CD8-positive, alpha-beta memory T cell (primary cell): ENCODE measurements around the gene YAF2. TPM values are rescaled to one million over a fixed set of nuclear protein-coding genes. Genes with fewer than 3 reads are reported as not detected.

ENCODE experiments used
- CTCF ChIA-PET: fragments of 350-600 bp; sonication (Branson Sonifier 250); formaldehyde crosslinking; loops from one replicate; lab custom pipeline; 2021; ENCODE audit warnings: antibody characterized with exemption; lab: Charles Lee
- POLR2A ChIA-PET: fragments of 350-600 bp; sonication (Branson Sonifier 250); formaldehyde crosslinking; loops from one replicate; lab custom pipeline; 2021; ENCODE audit warnings: antibody characterized with exemption; lab: Charles Lee
- DNase-seq, 5 donors: peaks; one replicate each; pipeline versions ENCODE4 v3.0.0 to v3.0.0-alpha.2; 2020 to 2022; ENCODE audit warnings: mixed read lengths in 1 of 5
- H3K27ac ChIP-seq: one replicate; pipeline ENCODE4 v1.7.0; 2013; ENCODE audit warnings: low read depth, mild to moderate bottlenecking, low read length, moderate library complexity
- H3K27me3 ChIP-seq: 2 replicates; pipeline ENCODE4 v1.7.0; 2013; ENCODE audit warnings: low read length, mild to moderate bottlenecking; ENCODE audit not compliant: insufficient read depth, poor library complexity, severe bottlenecking
- H3K36me3 ChIP-seq: 2 replicates; pipeline ENCODE4 v1.7.0; 2013; ENCODE audit warnings: mild to moderate bottlenecking, low read length, moderate library complexity; ENCODE audit not compliant: insufficient read depth
- H3K4me1 ChIP-seq: 2 replicates; pipeline ENCODE4 v1.7.0; 2013; ENCODE audit warnings: mild to moderate bottlenecking, low read length, moderate library complexity; ENCODE audit not compliant: insufficient read depth
- H3K4me3 ChIP-seq: 2 replicates; pipeline ENCODE4 v1.7.0; 2013; ENCODE audit warnings: mild to moderate bottlenecking, low read length
- H3K9me3 ChIP-seq: 2 replicates; pipeline ENCODE4 v1.7.0; 2013; ENCODE audit warnings: mild to moderate bottlenecking, low read length
- H3K27ac Mint-ChIP-seq, 8 donors: one replicate each; pipeline ENCODE4 v1.8.0; 2020 to 2021; ENCODE audit warnings: mixed read lengths in 8 of 8, mild to moderate bottlenecking in 6 of 8, inconsistent platforms in 3 of 8, moderate library complexity in 3 of 8
- H3K27me3 Mint-ChIP-seq, 2 donors: one replicate each; pipeline ENCODE4 v1.8.0; 2020 to 2021; ENCODE audit warnings: mixed read lengths in 2 of 2, mild to moderate bottlenecking in 1 of 2, moderate library complexity in 1 of 2
- H3K36me3 Mint-ChIP-seq, 3 donors: one replicate each; pipeline ENCODE4 v1.8.0; 2020 to 2021; ENCODE audit warnings: mixed read lengths in 3 of 3, inconsistent platforms in 1 of 3, mild to moderate bottlenecking in 1 of 3
- H3K4me1 Mint-ChIP-seq, 3 donors: one replicate each; pipeline ENCODE4 v1.8.0; 2020 to 2021; ENCODE audit warnings: mixed read lengths in 3 of 3, inconsistent platforms in 1 of 3, mild to moderate bottlenecking in 1 of 3
- H3K4me3 Mint-ChIP-seq, 7 donors: one replicate each; pipeline ENCODE4 v1.8.0; 2020 to 2021; ENCODE audit warnings: mixed read lengths in 7 of 7, mild to moderate bottlenecking in 6 of 7, moderate library complexity in 4 of 7, inconsistent platforms in 2 of 7
- H3K9me3 Mint-ChIP-seq, 5 donors: one replicate each; pipeline ENCODE4 v1.8.0; 2020 to 2022; ENCODE audit warnings: mixed read lengths in 5 of 5, mild to moderate bottlenecking in 3 of 5, moderate library complexity in 2 of 5, inconsistent platforms in 1 of 5
- polyA plus RNA-seq: library from polyadenylated mRNA; unstranded; fragments of 300-500 nt; fragmentation: Illumina TruSeq; gene quantifications from one replicate; pipeline ENCODE4 v1.2.3, GENCODE V29; 2021
- total RNA-seq, 2 experiments: library from RNA; stranded (reverse); gene quantifications; one replicate each; pipeline ENCODE4 v1.2.3, GENCODE V29; 2021

The YAF2 gene
- total and polyA plus RNA-seq, 3 experiments from 2014 or later: 26.3 to 37.8 (median 36.2) TPM

GRCh38 chr12:42208574-42208973 lies 29.5 kb downstream of the YAF2 start:
- no peaks in the 10 kb centered on the region for H3K27me3 Mint-ChIP-seq
- POLR2A ChIA-PET: no interaction called here
- Histone ChIP-seq H3K4me1 (no peaks in the 10 kb centered on the region), H3K36me3 (peaks cover 12% of the 10 kb centered on the region), H3K4me3 (no peak overlapping the region), H3K27me3 (no peaks in the 10 kb centered on the region), H3K9me3 (no peaks in the 10 kb centered on the region), H3K27ac (no peak overlapping the region)
- no peak for DNase-seq
- CTCF ChIA-PET: interaction anchor here (1.3 to 1.9 kb wide), 2 partner anchors 17 to 23 kb away, joined by 3 to 5 read pairs; no protein-coding TSS in a partner anchor
- H3K4me1 Mint-ChIP-seq: peaks cover 17 to 39% (median 35%) of the 10 kb centered on the region in 3 donors
- no peaks in the 10 kb centered on the region for H3K9me3 Mint-ChIP-seq
- H3K4me3 Mint-ChIP-seq: peak overlapping the region in 1 of 7 donors; percentile 3
- peaks cover 10 to 45% (median 13%) of the 10 kb centered on the region in 3 donors for H3K36me3 Mint-ChIP-seq
- peak overlapping the region in 2 of 8 donors; percentile 22 to 25 for H3K27ac Mint-ChIP-seq

- H3K4me3 Mint-ChIP-seq: no peak overlapping the region
- no peak for DNase-seq
- peaks cover 6% of the 10 kb centered on the region for H3K36me3 ChIP-seq
- POLR2A ChIA-PET: no interaction called here
- no peaks in the 10 kb centered on the region for H3K9me3 ChIP-seq
- peaks cover 10 to 61% (median 17%) of the 10 kb centered on the region in 3 donors for H3K36me3 Mint-ChIP-seq
- peaks cover 15 to 41% (median 41%) of the 10 kb centered on the region in 3 donors for H3K4me1 Mint-ChIP-seq
- CTCF ChIA-PET: interaction anchor here (0.7 kb wide), 1 partner anchor 17 kb away, joined by 3 read pairs; no protein-coding TSS in a partner anchor
- H3K4me3 ChIP-seq: no peak overlapping the region
- no peaks in the 10 kb centered on the region for H3K9me3 Mint-ChIP-seq
- no peaks in the 10 kb centered on the region for H3K27me3 ChIP-seq
- no peaks in the 10 kb centered on the region for H3K4me1 ChIP-seq
- no peak overlapping the region for H3K27ac ChIP-seq
- H3K27ac Mint-ChIP-seq: no peak overlapping the region
- no peaks in the 10 kb centered on the region for H3K27me3 Mint-ChIP-seq
Observed at GRCh38 chr12:42204819-42205218, 33.2 kb downstream of the YAF2 start.

GRCh38 chr12:42204362-42204761 lies 33.7 kb downstream of the YAF2 start:
- Mint-ChIP-seq H3K4me1 (peaks cover 16 to 41% (median 40%) of the 10 kb centered on the region in 3 donors), H3K27me3 (no peaks in the 10 kb centered on the region), H3K36me3 (peaks cover 10 to 60% (median 17%) of the 10 kb centered on the region in 3 donors), H3K27ac (peak overlapping the region in 1 of 8 donors; percentile 39), H3K9me3 (no peaks in the 10 kb centered on the region), H3K4me3 (no peak overlapping the region)
- no peaks in the 10 kb centered on the region for H3K27me3 ChIP-seq
- H3K4me1 ChIP-seq: no peaks in the 10 kb centered on the region
- H3K27ac ChIP-seq: no peak overlapping the region
- peaks cover 6% of the 10 kb centered on the region for H3K36me3 ChIP-seq
- no peak overlapping the region for H3K4me3 ChIP-seq
- no peaks in the 10 kb centered on the region for H3K9me3 ChIP-seq
- ChIA-PET CTCF (interaction anchor here (0.7 kb wide), 1 partner anchor 16 kb away, joined by 3 read pairs; no protein-coding TSS in a partner anchor), POLR2A (no interaction called here)
- no peak for DNase-seq

- Mint-ChIP-seq H3K4me1 (peaks cover 6 to 28% (median 23%) of the 10 kb centered on the region in 3 donors), H3K27me3 (no peaks in the 10 kb centered on the region), H3K9me3 (no peaks in the 10 kb centered on the region), H3K4me3 (no peak overlapping the region), H3K36me3 (peaks cover 5 to 72% (median 14%) of the 10 kb centered on the region in 3 donors), H3K27ac (no peak overlapping the region)
- Histone ChIP-seq H3K9me3 (no peaks in the 10 kb centered on the region), H3K27me3 (no peaks in the 10 kb centered on the region), H3K36me3 (peaks cover 6% of the 10 kb centered on the region), H3K4me3 (no peak overlapping the region), H3K27ac (no peak overlapping the region), H3K4me1 (no peaks in the 10 kb centered on the region)
- no peak for DNase-seq
- ChIA-PET POLR2A (no interaction called here), CTCF (interaction anchor here (1.4 kb wide), 1 partner anchor 177 kb away, joined by 3 read pairs; no protein-coding TSS in a partner anchor)
Observed at GRCh38 chr12:42201063-42201462, 37.0 kb downstream of the YAF2 start.

- Histone ChIP-seq H3K27ac (no peak overlapping the region), H3K27me3 (no peaks in the 10 kb centered on the region), H3K9me3 (no peaks in the 10 kb centered on the region), H3K36me3 (peaks cover 2% of the 10 kb centered on the region), H3K4me1 (no peaks in the 10 kb centered on the region), H3K4me3 (no peak overlapping the region)
- ChIA-PET POLR2A (no interaction called here), CTCF (no interaction called here)
- peaks cover 13 to 34% (median 20%) of the 10 kb centered on the region in 3 donors for H3K4me1 Mint-ChIP-seq
- no peaks in the 10 kb centered on the region for H3K27me3 Mint-ChIP-seq
- no peak for DNase-seq
- peaks cover 3 to 75% (median 11%) of the 10 kb centered on the region in 3 donors for H3K36me3 Mint-ChIP-seq
- H3K9me3 Mint-ChIP-seq: no peaks in the 10 kb centered on the region
- H3K4me3 Mint-ChIP-seq: no peak overlapping the region
- H3K27ac Mint-ChIP-seq: peak overlapping the region in 3 of 8 donors; percentile 3 to 68 (median 51)
Observed at GRCh38 chr12:42199007-42199406, 39.0 kb downstream of the YAF2 start.

GRCh38 chr12:42196723-42197603 lies 41.1 kb downstream of the YAF2 start:
- no peaks in the 10 kb centered on the region for H3K27me3 Mint-ChIP-seq
- no peaks in the 10 kb centered on the region for H3K36me3 ChIP-seq
- DNase-seq: no peak

GRCh38 chr12:42192686-42193085 lies 45.4 kb downstream of the YAF2 start:
- no peaks in the 10 kb centered on the region for H3K27me3 ChIP-seq
- Mint-ChIP-seq H3K4me1 (peaks cover 3 to 27% (median 18%) of the 10 kb centered on the region in 3 donors), H3K36me3 (peaks cover 1 to 52% (median 3%) of the 10 kb centered on the region in 3 donors), H3K4me3 (no peak overlapping the region), H3K9me3 (no peaks in the 10 kb centered on the region), H3K27ac (no peak overlapping the region), H3K27me3 (no peaks in the 10 kb centered on the region)
- POLR2A ChIA-PET: no interaction called here
- CTCF ChIA-PET: interaction anchor here (1.2 to 1.9 kb wide), 2 partner anchors 9 to 15 kb away, joined by 4 to 5 read pairs; no protein-coding TSS in a partner anchor
- H3K27ac ChIP-seq: no peak overlapping the region
- no peaks in the 10 kb centered on the region for H3K4me1 ChIP-seq
- no peaks in the 10 kb centered on the region for H3K36me3 ChIP-seq
- DNase-seq: no peak
- no peaks in the 10 kb centered on the region for H3K9me3 ChIP-seq
- no peak overlapping the region for H3K4me3 ChIP-seq

More at GRCh38 chr12:42196723-42197603, 41.1 kb downstream of the YAF2 start:
- no peaks in the 10 kb centered on the region for H3K4me1 ChIP-seq
- no peaks in the 10 kb centered on the region for H3K27me3 ChIP-seq
- ChIA-PET CTCF (interaction anchor here (0.8 kb wide), 1 partner anchor 174 kb away, joined by 3 read pairs; no protein-coding TSS in a partner anchor), POLR2A (no interaction called here)
- no peak overlapping the region for H3K27ac ChIP-seq
- Mint-ChIP-seq H3K27ac (peak overlapping the region in 3 of 8 donors; percentile 5 to 69 (median 32)), H3K36me3 (peaks cover 3 to 74% (median 8%) of the 10 kb centered on the region in 3 donors), H3K4me3 (no peak overlapping the region), H3K4me1 (peaks cover 12 to 33% (median 13%) of the 10 kb centered on the region in 3 donors), H3K9me3 (no peaks in the 10 kb centered on the region)
- H3K4me3 ChIP-seq: no peak overlapping the region
- H3K9me3 ChIP-seq: no peaks in the 10 kb centered on the region
